ENCODE measurements around the gene PREB.

The PREB gene

GRCh38 chr2:27082773-27083409, 51.5 kb downstream of the PREB start:
- no peak for DNase-seq (ENCODE audit: low spot score)

- DNase-seq (ENCODE audit: low spot score), result no peak
Observed at GRCh38 chr2:27081984-27082772, 52.3 kb downstream of the PREB start.

Measured in putamen (tissue), 1 donor.